GM12878 (cell line): ENCODE measurements around the gene ARMC9. TPM values are rescaled to one million over a fixed set of nuclear protein-coding genes. Genes with fewer than 3 reads are reported as not detected.

ENCODE experiments used
- ATAC-seq: fragments of 200-7000 bp; cut with Tn5 transposase; 3 replicates; pipeline ENCODE4 v1.9.1; 2020; ENCODE audit warnings: mild to moderate bottlenecking, moderate library complexity
- BruUV-seq: library from RNA; stranded (reverse); fragments of 400-500 nt; replicated peaks from 2 replicates; lab custom pipeline; 2021; lab: Mats Ljungman, UMichigan
- CTCF ChIA-PET: fragments of 300-600 bp; sonication (Branson Sonifier 250); formaldehyde crosslinking; extraction: SDS; loops from one replicate; lab custom pipeline; 2021; ENCODE audit warnings: inconsistent platforms; lab: Yijun Ruan, JAX
- POLR2A ChIA-PET: fragments of 350-600 bp; formaldehyde crosslinking; extraction: SDS; loops from one replicate; lab custom pipeline; 2021; ENCODE audit warnings: inconsistent platforms; lab: Charles Lee
- RAD21 ChIA-PET: fragments of 300-600 bp; sonication (Branson Sonifier 250); formaldehyde crosslinking; loops from one replicate; lab custom pipeline; 2023; ENCODE audit warnings: antibody characterized with exemption; ENCODE audit not compliant: unreplicated experiment; lab: Charles Lee
- SMC1A ChIA-PET: fragments of 300-600 bp; sonication (Branson Sonifier 250); formaldehyde crosslinking; loops from one replicate; lab custom pipeline; 2023; ENCODE audit not compliant: unreplicated experiment, uncharacterized antibody; lab: Charles Lee
- DNase-seq: peaks from one replicate; pipeline ENCODE4 v3.0.0-alpha.2; 2011; ENCODE audit warnings: low read depth, low spot score
- FAIRE-seq: peaks from 3 replicates; lab custom pipeline; 2011; peaks lifted over from hg19 to GRCh38; lab: Jason Lieb, UNC
- H2AFZ ChIP-seq: 2 replicates; pipeline ENCODE4 v1.6.0; 2011; ENCODE audit warnings: low read depth, low read length, control low read depth; ENCODE audit not compliant: control insufficient read depth
- H3K27ac ChIP-seq: 2 replicates; pipeline ENCODE4 v1.5.1; 2011; ENCODE audit warnings: control low read depth; ENCODE audit not compliant: control insufficient read depth, insufficient read depth
- H3K27me3 ChIP-seq, 2 experiments: replicated peaks in 1 of 2; 2 replicates each; pipeline versions ENCODE4 v1.6.0 to v1.6.1; 2011; ENCODE audit warnings: low read length in 1 of 2; ENCODE audit not compliant: control insufficient read depth in 2 of 2, insufficient read depth in 2 of 2
- H3K36me3 ChIP-seq, 2 experiments: 2 replicates each; pipeline ENCODE4 v1.5.1; 2011; ENCODE audit warnings: low read length in 1 of 2; ENCODE audit not compliant: control insufficient read depth in 2 of 2, insufficient read depth in 2 of 2
- H3K4me1 ChIP-seq: 2 replicates; pipeline ENCODE4 v1.6.1; 2011; ENCODE audit warnings: mild to moderate bottlenecking, low read length, moderate library complexity, mixed read lengths; ENCODE audit not compliant: control insufficient read depth, insufficient read depth
- H3K4me2 ChIP-seq: 2 replicates; pipeline ENCODE4 v1.6.0; 2011; ENCODE audit warnings: control low read depth; ENCODE audit not compliant: control insufficient read depth, insufficient read depth
- H3K4me3 ChIP-seq: fragments of 200-600 bp; sonication (generic); 2 replicates; pipeline ENCODE4 v1.5.1; 2016
- H3K79me2 ChIP-seq: 2 replicates; pipeline ENCODE4 v1.6.0; 2011; ENCODE audit warnings: low read length; ENCODE audit not compliant: control insufficient read depth, insufficient read depth
- H3K9ac ChIP-seq: 2 replicates; pipeline ENCODE4 v1.8.0; 2011; ENCODE audit warnings: low read length, control low read depth, mixed read lengths; ENCODE audit not compliant: control insufficient read depth, insufficient read depth
- H3K9me3 ChIP-seq: replicated peaks from 3 replicates; pipeline ENCODE4 v1.5.1; 2011; ENCODE audit warnings: mild to moderate bottlenecking, low read length; ENCODE audit not compliant: control insufficient read depth, insufficient read depth
- H4K20me1 ChIP-seq: 2 replicates; pipeline ENCODE4 v1.6.0; 2011; ENCODE audit not compliant: control insufficient read depth, insufficient read depth
- BHLHE40 ChIP-seq, 2 experiments: fragments of 450-650 bp in 1 of 2; IDR thresholded peaks; 2 replicates each; pipeline ENCODE4 v1.6.1; 2011 to 2017; ENCODE audit warnings: low read depth in 2 of 2, borderline replicate concordance in 1 of 2, improper control_type of control experiment in 1 of 2, low read length in 1 of 2, mild to moderate bottlenecking in 1 of 2
- DPF2 ChIP-seq: fragments of 450-650 bp; IDR thresholded peaks from 2 replicates; pipeline ENCODE4 v1.6.1; 2017; ENCODE audit warnings: mild to moderate bottlenecking
- FOXK2 ChIP-seq: fragments of 450-650 bp; IDR thresholded peaks from 2 replicates; pipeline ENCODE4 v1.6.1; 2017; ENCODE audit warnings: mild to moderate bottlenecking, moderate library complexity
- IKZF1 ChIP-seq: fragments of 450-650 bp; conservative IDR thresholded peaks from 2 replicates; pipeline ENCODE4 v1.6.1; 2017; ENCODE audit warnings: antibody characterized with exemption, mild to moderate bottlenecking
- IKZF2 ChIP-seq, 2 experiments: fragments of 450-650 bp; IDR thresholded peaks; 2 replicates each; pipeline ENCODE4 v1.6.1; 2017; ENCODE audit warnings: mild to moderate bottlenecking in 2 of 2, moderate library complexity in 2 of 2
- IRF5 ChIP-seq: fragments of 450-650 bp; IDR thresholded peaks from 2 replicates; pipeline ENCODE4 v1.6.1; 2017; ENCODE audit warnings: borderline replicate concordance
- JUNB ChIP-seq: IDR thresholded peaks from 2 replicates; pipeline ENCODE4 v1.6.1; 2016; ENCODE audit warnings: antibody characterized with exemption, mild to moderate bottlenecking
- NR2F1 ChIP-seq: fragments of 450-650 bp; conservative IDR thresholded peaks from 2 replicates; pipeline ENCODE4 v1.6.1; 2017; ENCODE audit warnings: mild to moderate bottlenecking
- RFX5 ChIP-seq: IDR thresholded peaks from 2 replicates; pipeline ENCODE4 v1.6.1; 2011; ENCODE audit warnings: low read depth, low read length, improper control_type of control experiment
- SUZ12 ChIP-seq: fragments of 200-600 bp; sonication (generic); IDR thresholded peaks from one replicate; pipeline ENCODE4 v1.6.1; 2018; ENCODE audit warnings: antibody characterized with exemption, mild to moderate bottlenecking; ENCODE audit not compliant: unreplicated experiment
- TCF7 ChIP-seq: IDR thresholded peaks from 2 replicates; pipeline ENCODE4 v1.6.1; 2014; ENCODE audit warnings: antibody characterized with exemption, borderline replicate concordance
- YBX1 ChIP-seq: fragments of 450-650 bp; IDR thresholded peaks from 2 replicates; pipeline ENCODE4 v1.6.1; 2016; ENCODE audit warnings: antibody characterized with exemption
- ZBTB4 ChIP-seq: fragments of 450-650 bp; formaldehyde crosslinking; IDR thresholded peaks from 2 replicates; pipeline ENCODE4 v1.4.0; 2022; ENCODE audit warnings: mild to moderate bottlenecking, moderate library complexity
- ZZZ3 ChIP-seq: IDR thresholded peaks from 2 replicates; pipeline ENCODE4 v1.6.1; 2011; ENCODE audit warnings: low read depth; ENCODE audit not compliant: control insufficient read depth, insufficient read length
- WGBS: methylation state at CpG from one replicate; pipeline ENCODE4 v1.1.6; 2016; ENCODE audit warnings: low lambda C conversion rate; ENCODE audit not compliant: insufficient replicate concordance, insufficient coverage; ENCODE audit errors: missing lambda C conversion rate; 5-methylcytosine and 5-hydroxymethylcytosine counted together
- in situ Hi-C: fragments of 300-500 bp; cut with MboI; formaldehyde crosslinking; loops from 9 replicates; pipeline ENCODE4 v1.14.3; 2018; ENCODE audit warnings: mixed read lengths
- intact Hi-C: fragments of 100-400 bp; cut with micrococcal nuclease; formaldehyde crosslinking; loops from one replicate; pipeline ENCODE4 v1.14.2; 2022; ENCODE audit not compliant: unreplicated experiment
- polyA plus RNA-seq, 11 experiments: library from polyadenylated mRNA; depleted of rRNA in 4 of 11; unstranded in 6 of 11; stranded (reverse) in 5 of 11; fragments of >200 nt; fragmentation: Nextera tagmentation in 4 of 11; fragmentation: Illumina TruSeq in 1 of 11; extraction: Ambion mirVana in 4 of 11; extraction: Trizol in 1 of 11; gene quantifications; 1 replicate in 1 of 11; 2 replicates in 10 of 11; pipeline versions ENCODE4 v1.2.1 to v1.2.3, GENCODE V29; 2011 to 2016; ENCODE audit warnings: inconsistent platforms in 2 of 11, missing spikeins in 2 of 11, low read depth in 1 of 11
- total RNA-seq, 4 experiments: library from RNA; depleted of rRNA in 3 of 4; stranded (reverse); fragments of >200 nt in 3 of 4; fragmentation: Illumina TruSeq in 1 of 4; extraction: Trizol in 1 of 4; gene quantifications; 2 replicates each; pipeline versions ENCODE4 v1.2.1 to v1.2.3, GENCODE V29; 2013 to 2021
- TF ChIP-seq, protein P1 (sequence below): IDR thresholded peaks from 2 replicates; pipeline ENCODE4 v1.6.1; 2011; ENCODE audit warnings: mild to moderate bottlenecking, low read depth, low read length, moderate library complexity; ENCODE audit not compliant: insufficient replicate concordance
- TF ChIP-seq, protein P2 (sequence below): IDR thresholded peaks from 2 replicates; pipeline ENCODE4 v1.6.1; 2011; ENCODE audit warnings: borderline replicate concordance, low read depth, mild to moderate bottlenecking, moderate library complexity, low read length; ENCODE audit not compliant: insufficient read depth, poor library complexity, severe bottlenecking
- TF ChIP-seq, protein P3 (sequence below): IDR thresholded peaks from 2 replicates; pipeline ENCODE4 v1.6.1; 2012; ENCODE audit warnings: low read depth, low read length, improper control_type of control experiment

The ARMC9 gene
- total and polyA plus RNA-seq, 10 of the 15 experiments (the other 5 are each of a cell fraction or from before 2014, with no cell fraction given) = 3.8 to 21.8 (median 10.4) TPM

DNA sequence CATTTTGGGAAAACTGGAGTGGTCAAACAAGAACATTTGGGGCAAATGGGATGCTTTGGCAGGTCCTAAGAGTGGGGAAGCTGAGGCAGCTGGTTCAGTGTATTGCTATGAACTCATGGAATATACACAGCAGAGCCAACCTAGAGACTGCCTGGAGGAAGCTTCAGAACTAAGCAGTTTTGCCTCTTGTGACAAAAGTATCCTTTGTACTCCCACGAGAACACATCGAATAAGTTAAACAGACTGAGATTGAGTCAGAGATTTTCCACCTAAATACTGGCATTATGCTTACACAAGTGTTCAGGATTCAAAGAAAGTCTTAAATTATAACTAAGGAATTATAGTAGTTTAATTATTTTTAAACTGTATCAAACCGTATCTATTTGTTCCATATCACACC, 5.2 kb upstream of the ARMC9 start:
- Histone ChIP-seq H3K9me3 (no peaks in the 10 kb centered on the region), H3K36me3 (no peaks in the 10 kb centered on the region), H3K27me3 (no peaks in the 10 kb centered on the region), H2AFZ (no peak overlapping the region), H3K4me1 (peaks cover 3% of the 10 kb centered on the region), H3K79me2 (no peaks in the 10 kb centered on the region), H3K27ac (no peak overlapping the region), H3K9ac (no peak overlapping the region), H3K4me2 (no peak overlapping the region), H3K4me3 (no peak overlapping the region), H4K20me1 (no peaks in the 10 kb centered on the region)
- ATAC-seq = no peak
- in situ Hi-C loops (no loop called here), intact Hi-C loops (loop anchor here (10.0 kb wide), 1 partner anchor 88 kb away; no protein-coding TSS in a partner anchor)
- ChIA-PET RAD21 (interaction anchor here (2.9 kb wide), 1 partner anchor 89 kb away, joined by 29 read pairs; no protein-coding TSS in a partner anchor), SMC1A (interaction anchor here (0.8 to 1.6 kb wide), 6 partner anchors 11 to 91 kb away, joined by 3 to 8 read pairs (median 4); no protein-coding TSS in a partner anchor), CTCF (interaction anchor here (0.8 to 4.9 kb wide), 5 partner anchors 9 to 88 kb away, joined by 3 to 66 read pairs (median 3); partner anchors contain the start of gene HTR2B), POLR2A (no interaction called here)
- 93% methylated on average over 3 of the region's 3 CpGs for WGBS
- no TSS peak for BruUV-seq
- FAIRE-seq = no peak
- no peak for DNase-seq
- no peak for TF ChIP-seq RFX5
- no peak for TF ChIP-seq NR2F1
- no peak for TF ChIP-seq FOXK2
- no peak for TF ChIP-seq IKZF1
- TF ChIP-seq IRF5 = no peak
- TF ChIP-seq ZZZ3 = no peak
- TF ChIP-seq JUNB = no peak
- TF ChIP-seq TCF7 = no peak
- no peak for TF ChIP-seq YBX1
- TF ChIP-seq, protein P1, sequence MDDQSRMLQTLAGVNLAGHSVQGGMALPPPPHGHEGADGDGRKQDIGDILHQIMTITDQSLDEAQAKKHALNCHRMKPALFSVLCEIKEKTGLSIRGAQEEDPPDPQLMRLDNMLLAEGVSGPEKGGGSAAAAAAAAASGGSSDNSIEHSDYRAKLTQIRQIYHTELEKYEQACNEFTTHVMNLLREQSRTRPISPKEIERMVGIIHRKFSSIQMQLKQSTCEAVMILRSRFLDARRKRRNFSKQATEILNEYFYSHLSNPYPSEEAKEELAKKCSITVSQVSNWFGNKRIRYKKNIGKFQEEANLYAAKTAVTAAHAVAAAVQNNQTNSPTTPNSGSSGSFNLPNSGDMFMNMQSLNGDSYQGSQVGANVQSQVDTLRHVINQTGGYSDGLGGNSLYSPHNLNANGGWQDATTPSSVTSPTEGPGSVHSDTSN = no peak
- TF ChIP-seq SUZ12 = no peak
- TF ChIP-seq BHLHE40 (IDR thresholded peaks at IDR 0.05; ENCODE audit: borderline replicate concordance in 1 of 2, low read depth in 2 of 2, low read length in 1 of 2) = no peak
- TF ChIP-seq IKZF2 (IDR thresholded peaks at IDR 0.05) = no peak
- TF ChIP-seq, protein P2, sequence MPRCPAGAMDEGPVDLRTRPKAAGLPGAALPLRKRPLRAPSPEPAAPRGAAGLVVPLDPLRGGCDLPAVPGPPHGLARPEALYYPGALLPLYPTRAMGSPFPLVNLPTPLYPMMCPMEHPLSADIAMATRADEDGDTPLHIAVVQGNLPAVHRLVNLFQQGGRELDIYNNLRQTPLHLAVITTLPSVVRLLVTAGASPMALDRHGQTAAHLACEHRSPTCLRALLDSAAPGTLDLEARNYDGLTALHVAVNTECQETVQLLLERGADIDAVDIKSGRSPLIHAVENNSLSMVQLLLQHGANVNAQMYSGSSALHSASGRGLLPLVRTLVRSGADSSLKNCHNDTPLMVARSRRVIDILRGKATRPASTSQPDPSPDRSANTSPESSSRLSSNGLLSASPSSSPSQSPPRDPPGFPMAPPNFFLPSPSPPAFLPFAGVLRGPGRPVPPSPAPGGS = no peak
- TF ChIP-seq, protein P3, sequence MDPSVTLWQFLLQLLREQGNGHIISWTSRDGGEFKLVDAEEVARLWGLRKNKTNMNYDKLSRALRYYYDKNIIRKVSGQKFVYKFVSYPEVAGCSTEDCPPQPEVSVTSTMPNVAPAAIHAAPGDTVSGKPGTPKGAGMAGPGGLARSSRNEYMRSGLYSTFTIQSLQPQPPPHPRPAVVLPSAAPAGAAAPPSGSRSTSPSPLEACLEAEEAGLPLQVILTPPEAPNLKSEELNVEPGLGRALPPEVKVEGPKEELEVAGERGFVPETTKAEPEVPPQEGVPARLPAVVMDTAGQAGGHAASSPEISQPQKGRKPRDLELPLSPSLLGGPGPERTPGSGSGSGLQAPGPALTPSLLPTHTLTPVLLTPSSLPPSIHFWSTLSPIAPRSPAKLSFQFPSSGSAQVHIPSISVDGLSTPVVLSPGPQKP = no peak
- TF ChIP-seq DPF2 = no peak
- TF ChIP-seq ZBTB4 (CRISPR knock-in tag) = no peak
